GM21825 (cell line): Measurements from ENCODE around the gene NPY1R.

Experiments
- ATAC-seq: cut with Tn5 transposase; IDR thresholded peaks from one replicate; pipeline ENCODE4 v1.9.1; 2021; ENCODE audit warnings: mild to moderate bottlenecking, moderate library complexity; ENCODE audit not compliant: unreplicated experiment

NPY1R gene

DNA sequence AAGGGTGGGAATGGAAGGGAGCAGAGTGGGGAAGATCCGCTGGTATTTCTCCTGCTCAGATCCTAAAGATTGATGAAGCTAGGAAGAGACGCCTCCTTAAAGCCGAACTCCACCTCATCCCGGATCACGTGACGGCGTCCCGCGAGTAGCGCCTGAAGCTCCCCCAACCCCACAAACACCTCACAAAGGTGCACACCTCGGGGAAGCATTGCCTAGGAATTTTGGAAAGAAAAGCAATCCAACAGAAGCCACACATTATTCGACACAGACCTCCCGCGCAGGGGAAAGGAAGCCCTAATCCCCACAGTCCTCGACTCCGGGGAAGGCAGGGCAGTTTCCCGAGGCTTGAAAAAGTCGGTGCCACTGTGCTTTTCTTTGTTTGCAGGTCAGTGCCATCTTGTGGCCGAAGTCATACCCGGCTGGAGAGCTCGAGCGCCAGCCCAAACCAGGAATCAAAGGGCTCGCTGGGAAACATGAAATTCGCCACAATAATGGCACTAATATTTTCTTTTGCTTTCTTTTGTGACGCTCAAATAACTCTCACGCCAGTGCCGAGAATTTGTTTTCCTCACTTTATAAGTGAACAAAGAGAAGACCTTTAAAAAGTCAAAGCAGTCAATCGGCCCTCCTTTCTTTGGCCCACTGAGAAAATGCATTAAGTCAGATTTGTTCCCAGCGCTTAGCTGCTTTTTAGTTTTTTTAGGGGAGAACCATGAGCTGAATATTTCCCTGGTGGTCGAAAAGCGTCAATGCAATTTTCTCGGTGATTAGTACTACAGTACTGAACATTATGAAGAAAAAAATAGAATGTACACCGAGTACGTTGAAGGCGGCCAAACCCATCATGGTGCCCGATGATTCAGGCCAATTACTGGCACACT lies at the start of gene NPY1R:
Gene NPY1R (minus strand): TSS at position 71 of the 881 bp plus-strand sequence. CDS start 6,042 bp downstream, outside the sequence.
- peak; percentile 83 for ATAC-seq

DNA sequence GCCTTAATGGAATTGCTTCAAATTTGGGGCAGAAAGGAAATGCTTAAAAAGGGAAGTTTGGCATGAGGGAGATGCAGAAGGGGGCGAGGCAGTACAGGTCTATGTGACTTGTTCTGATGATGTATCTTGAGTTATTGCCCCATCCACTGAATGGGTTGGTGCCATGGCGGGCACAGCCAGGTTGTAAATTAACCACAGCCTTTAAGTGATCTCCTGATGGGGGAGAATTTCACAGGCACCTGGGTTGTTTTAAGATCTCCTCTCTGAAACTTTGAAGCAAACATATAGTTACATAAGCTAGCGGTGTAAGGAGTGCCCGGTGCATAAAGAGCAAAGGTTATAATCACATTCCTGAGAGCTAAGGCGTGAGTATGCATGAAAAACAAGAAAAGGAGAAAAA lies 48.3 kb upstream of the NPY1R start:
- ATAC-seq, result no peak

DNA sequence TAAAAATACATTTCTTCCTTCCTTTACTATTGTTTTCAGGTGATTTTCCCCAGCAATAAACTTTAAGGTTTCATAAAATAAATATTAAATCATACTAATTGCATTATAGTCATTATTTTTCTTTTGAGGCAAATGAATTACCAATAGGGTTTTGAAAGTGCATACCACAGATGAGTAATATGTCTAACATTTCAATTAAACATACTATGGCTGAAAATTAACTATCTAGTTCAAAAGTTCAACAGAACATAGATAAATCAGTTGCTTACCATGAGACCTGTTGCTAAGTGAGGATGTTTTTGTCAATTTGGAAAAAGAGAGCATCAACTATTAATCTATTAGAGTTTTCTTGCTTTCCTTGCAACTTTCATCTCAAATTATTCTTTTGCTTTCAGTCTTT lies 46.3 kb upstream of the NPY1R start:
- ATAC-seq, result no peak

DNA sequence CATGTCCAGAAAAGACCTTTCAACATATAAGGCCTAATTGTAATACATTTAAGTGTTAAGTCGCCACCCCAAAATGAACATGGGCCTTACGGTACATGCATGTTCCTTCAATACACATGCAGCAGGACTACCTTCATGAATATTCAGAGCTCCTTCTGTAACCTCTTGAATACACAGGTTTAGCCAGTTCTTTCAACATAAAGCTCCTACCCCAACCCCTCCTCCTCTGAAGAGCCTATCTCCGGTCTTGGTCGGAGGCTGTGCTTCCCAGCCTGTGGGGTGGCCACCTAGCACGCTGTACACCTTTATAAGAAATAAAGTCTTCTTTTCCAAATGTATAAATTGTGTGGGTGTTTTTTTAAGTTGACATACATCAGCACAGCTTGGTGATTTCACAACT lies 39.6 kb upstream of the NPY1R start:
- ATAC-seq, result no peak

DNA sequence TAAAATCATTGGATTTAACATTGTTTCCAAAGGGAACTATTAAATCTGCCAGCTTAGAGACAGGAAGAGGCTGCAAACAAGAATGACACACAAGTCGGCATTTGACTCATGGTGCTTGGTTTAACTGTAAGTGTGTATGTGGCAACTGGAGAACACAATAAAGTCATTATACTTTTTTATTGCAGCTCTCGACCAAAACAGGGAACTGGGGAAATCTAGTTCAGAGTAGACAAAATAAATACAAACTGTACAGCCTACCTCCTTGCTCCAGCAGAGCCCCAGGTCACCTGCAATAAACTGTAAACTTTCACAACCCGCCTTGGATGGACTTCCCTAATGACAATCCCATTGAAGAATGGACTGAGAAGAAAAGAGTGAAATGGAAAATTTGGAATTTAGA lies 35.3 kb upstream of the NPY1R start:
- no peak for ATAC-seq

DNA sequence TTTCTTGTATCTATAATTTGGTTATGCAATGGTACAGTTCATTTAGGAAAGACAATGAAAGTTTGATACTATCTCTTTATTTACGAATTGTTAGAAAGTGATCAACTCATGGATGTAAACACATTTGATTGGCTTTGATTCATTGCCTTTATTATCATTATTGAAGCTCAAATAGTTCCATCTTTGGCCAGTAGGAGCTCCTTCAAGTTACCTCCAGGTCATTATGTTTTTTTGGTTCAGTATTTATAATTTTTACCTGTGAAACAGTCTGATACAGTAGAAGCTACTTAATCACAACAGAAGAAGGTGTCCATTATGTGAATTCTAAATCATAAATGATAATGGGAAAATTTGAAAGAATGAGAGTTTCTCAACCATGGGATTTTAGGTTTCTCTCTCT lies 23.7 kb upstream of the NPY1R start:
- no peak for ATAC-seq

DNA sequence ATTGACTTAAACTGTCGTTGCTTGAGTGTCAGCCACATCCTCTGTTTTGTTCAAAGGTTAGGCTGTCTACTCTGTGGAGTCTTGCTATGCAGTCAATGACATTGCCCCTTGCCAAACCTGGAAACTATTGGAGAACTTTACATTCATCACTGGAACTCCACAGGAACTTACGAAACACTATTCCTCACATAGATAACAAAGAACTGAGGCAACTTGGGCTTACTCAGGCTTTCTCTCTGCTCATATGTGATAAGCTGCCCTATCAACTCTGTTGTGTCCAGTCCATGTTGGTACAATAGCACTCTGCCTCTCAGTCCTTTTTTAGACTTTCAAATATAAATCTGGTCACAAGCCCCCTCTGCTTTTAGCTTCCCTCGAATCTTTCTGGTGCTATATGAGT lies 20.7 kb upstream of the NPY1R start:
- no peak for ATAC-seq

DNA sequence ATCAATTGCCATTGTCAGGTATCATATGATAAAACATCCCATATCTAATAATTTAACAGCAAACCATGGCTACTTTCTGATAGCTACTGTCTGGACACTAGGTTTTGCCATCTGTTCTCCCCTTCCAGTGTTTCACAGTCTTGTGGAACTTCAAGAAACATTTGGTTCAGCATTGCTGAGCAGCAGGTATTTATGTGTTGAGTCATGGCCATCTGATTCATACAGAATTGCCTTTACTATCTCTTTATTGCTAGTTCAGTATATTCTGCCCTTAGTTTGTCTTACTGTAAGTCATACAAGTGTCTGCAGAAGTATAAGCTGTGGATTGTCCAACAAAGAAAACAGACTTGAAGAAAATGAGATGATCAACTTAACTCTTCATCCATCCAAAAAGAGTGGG lies 18.3 kb upstream of the NPY1R start:
- no peak for ATAC-seq

DNA sequence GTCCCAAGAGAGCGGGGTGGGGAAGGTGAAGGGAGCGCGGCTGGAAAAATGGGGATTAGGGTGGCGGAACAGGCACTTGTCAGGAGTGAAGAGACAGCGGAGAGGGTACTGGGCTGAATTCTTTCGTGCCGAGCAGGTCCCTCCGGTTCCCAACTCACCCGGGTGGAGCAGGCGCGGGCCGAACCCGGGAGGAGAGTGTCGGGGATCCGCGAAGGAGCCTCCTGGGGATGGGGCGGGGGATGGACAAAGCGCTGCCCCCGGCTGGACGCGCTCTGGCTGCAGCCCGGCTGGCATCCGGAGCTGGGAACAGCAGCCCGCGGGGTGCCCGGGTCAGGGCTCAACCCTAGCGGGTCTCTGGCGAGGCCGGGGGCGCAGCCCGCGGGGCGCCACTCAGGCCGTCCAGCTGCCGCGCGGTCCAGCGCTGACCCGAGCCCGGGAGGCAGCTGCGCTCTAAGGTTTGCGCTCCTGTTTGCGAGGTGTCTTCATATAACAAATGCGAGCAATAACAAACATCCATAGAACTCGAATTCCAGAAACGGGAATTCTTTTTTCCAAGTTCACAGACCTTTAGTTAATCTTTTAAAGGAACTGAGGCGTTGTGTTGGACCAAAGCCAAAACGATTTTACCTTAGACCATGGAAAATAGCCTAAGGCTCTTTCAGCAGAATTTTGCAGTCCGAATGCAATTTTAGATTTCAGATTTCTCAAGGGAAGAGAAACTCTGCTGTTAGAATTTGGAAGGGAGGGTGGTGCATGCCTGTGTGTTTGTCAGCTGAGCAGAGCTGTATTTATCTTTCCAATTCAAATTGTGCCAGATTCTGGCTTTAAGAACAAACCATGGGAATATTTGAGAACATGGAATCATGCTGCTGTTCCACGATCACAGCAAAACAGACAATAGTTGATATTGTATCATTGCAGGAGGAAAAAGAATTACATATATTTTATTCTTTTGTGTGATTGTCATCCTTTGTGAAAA lies 12.0 kb upstream of the NPY1R start:
- ATAC-seq, result no peak

DNA sequence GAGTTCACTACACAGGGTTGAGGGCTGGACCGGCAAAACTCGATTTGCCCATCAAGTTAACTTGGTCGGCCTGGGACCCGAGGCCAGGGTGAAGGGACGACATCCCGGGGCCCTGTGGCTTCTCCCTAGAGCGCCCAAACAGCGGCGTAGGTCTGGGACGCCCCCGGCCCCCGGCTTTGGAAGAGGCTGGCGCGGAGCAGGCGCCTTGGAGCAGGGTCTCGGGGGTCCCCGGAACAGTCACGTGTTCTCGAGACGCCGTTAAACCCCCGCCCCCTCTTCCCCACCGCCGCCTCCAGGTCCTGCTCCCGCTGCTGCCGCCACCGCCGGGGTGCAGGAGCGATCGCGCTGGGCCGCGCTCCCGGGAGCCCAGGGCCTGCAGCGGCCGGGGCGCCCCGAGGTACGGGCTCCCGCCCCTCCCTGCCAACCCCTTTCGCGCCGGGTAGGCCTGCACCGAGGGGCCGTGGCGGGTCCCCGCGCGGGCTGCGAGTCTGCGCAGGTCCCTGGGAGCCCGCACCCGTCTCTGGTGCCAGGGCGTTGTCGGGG lies 11.3 kb upstream of the NPY1R start, which contains the start of gene NPY5R:
Gene NPY5R (plus strand): TSS at position 289 of the 543 bp plus-strand sequence. CDS start 6,382 bp downstream, outside the sequence.
- no peak for ATAC-seq

DNA sequence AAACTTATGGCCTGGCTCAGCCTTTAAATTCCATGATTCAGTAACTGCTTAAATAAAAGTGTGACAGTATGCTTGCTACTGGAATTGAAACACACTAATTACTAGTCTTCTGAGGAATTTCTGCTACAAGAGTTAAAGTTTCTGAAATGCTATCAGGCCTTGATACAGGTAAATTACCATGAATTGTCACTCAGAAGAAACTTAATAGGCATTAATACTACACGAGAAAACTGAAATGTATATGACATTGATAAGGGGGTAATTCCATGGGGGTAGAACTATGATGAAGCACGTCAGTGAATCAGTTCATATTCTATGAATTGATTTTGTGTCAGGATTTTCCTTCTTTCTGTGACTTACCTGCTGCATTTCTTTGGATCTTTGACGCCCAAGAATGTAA lies 3.0 kb upstream of the NPY1R start:
- no peak for ATAC-seq

DNA sequence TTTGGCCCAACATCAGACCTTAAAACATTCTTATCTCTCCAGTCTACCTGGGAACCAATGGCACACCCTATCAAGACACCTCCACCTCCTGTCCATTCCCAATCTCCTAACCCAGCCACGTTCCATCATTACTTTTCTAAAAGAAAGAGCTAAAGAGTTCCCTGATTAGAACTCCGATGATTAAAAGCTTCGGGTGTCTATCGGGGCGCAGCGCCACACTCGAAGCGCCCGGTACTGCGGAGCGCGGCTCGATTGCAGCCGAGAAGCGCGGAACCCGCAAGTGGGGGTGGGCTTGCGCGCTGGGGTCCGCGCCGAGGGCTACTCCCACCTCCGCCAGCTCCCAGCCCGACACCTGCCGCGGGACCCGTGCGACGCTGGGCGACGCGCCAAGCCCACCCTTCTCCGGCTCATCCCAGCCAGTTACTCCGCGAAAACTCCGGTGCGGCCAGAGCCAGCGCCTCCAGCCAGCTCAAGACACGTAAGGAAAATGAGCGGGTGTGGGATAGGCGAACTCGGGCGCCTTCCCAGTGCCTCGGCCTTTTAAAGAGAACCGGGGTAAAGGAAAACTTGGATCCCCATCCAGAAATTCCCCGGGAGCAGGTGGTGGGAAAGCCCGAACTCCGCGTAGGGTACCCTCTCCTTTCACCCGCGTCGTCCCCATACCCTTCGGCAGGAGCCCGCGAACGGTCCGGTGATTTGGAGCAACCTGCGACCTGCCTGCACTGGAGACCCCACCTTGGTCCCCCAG lies 593 bp downstream of the NPY1R start:
- no peak for ATAC-seq

DNA sequence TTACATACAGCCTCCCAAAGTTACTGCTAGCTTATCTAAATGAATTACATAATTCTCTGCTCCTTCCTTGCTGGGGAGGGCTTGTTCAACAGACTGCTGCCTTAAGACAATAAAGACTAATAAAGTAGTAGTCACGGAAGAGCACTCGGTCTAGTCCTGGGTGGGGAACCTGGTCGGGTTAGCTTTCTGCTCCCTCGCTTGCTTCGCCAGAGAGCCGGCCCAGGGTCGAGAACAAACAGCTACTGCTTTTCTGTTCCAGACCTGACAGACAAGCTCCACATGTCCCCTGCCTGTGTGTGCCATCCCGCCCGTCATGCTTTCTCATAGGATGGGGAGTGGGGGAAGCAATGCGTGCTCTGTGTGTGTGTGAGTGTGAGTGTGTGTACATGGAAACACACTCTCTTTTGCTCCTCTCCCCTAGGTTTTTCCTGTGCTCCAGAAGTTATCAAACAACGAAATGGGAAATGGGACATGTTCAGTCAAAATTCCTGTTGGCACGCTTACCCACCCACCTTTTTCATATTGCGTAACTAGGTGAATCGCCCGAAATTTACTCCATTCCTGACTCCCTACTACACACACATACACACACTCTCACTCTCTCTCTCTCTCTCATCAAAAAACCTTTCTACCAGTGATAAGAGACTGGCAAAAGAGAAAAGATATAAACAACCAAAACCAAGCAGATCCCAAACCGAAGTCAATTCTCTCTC lies 1.3 kb downstream of the NPY1R start:
- no peak for ATAC-seq

DNA sequence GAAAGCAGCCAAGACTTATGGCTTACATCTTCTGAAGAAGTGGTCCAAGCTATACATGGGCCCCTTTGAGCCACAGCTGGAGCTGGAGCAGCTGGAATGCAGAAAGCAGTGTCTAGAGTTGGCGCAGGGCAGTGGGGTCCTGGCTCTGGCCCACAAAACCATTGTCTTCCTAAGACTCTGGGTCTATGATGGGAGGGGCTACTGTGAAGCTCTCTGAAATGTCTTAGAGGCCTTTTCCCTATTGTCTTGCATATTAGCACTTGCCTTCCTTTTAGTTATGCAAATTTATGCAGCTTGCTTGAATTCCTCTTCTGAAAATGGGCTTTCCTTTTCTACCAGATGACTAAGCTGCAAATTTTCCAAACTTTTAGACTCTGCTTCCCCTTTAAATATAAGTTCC lies 15.3 kb downstream of the NPY1R start:
- ATAC-seq, result no peak

DNA sequence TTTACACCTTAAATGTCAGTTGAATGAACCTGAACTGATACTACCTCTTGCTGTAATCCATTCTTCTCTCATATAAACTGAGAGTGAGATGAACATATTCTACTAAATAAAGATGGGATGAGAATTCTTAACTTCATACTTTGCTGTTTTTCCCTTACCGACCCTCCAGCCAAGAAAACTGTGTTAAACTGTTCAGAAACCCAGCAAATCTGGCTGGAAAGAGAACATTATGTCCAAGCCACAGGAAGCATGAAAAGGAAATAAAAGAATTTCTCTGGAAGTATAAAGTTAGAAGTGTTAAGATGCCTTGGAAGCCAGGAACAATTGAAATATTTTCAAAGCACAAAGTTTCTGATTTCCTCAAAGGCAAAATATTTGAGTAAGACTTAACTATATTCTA lies 22.9 kb downstream of the NPY1R start:
- no peak for ATAC-seq

DNA sequence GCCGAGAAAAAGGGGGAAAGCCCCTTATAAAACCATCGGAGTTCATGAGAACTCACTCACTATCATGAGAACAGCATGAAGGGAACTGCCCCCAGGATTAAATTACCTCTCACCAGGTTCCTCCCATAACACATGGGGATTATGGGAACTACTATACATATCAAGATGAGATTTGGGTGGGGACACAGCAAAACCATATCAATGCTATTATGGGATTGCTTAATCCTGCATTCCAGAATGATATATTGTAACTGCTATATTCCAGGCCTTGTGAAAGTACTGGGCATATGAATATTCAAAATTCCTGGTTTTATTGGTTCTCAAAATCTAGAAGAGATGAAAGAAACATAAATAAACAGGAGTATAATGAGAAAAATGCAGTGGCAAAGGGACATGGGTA lies 29.3 kb downstream of the NPY1R start:
- no peak for ATAC-seq

DNA sequence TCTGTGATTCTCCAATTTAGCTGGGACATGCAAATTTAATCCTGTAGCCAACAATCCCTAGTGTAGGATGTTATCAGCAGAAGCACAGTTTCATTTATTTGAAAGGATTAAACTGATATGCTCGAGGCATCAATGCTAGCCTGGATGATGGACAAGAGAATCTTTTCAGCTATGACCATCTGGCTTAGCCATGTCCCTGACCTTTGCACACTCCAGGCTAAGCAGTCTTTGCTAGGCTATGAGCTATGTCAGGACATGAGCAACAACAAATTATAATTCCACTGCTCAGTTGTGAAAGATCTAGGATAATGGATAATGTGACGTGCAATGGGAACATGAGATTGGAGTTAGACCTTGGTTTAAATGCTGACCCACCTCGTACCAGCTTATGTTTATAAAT lies 32.0 kb downstream of the NPY1R start:
- ATAC-seq, result no peak

DNA sequence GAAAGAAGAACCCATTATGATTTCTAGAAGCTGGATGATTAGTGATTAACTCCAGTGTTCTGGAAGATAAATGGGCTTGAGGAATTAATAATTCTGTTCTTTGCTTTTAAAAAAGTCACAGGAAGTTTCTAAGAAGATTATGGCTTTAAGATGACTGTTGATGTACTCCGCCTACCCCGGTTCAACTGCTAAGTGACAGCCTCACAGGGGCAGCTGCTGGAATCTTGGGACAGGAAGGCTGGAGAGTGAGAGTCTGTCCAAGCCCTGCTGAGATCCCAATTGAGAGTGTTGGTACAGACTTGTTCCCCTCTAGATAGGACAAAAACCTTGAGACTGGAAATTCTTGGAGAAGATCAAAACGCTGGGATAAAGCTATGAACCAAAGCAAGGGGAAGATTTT lies 37.3 kb downstream of the NPY1R start:
- ATAC-seq, result no peak

DNA sequence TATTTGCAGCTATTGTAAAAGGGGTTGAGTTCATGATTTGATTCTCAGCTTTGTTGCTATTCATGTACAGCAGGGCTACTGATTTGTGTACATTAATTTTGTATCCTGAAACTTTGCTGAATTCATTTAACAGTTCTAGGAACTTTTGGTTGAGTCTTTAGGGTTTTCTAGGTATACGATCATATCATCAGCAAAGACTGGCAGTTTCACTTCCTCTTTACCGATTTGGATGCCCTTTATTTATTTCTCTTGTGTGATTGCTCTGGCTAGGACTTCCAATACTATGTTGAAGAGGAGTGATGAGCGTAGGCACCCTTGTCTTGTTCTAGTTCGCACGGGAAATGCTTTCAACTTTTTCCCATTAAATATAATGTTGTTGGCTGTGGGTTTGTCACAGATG lies 48.1 kb downstream of the NPY1R start:
- no peak for ATAC-seq
